Tibial artery (tissue), 4 donors: ENCODE measurements around the gene CATSPERE.
"Not testable (repeated sequence)": the region's sequence is repeated elsewhere in the genome, so short reads cannot be mapped to it uniquely, and the experiment has no call there.

Experiments
- DNase-seq, 2 donors: peaks; one replicate each; pipeline ENCODE4 v3.0.0-alpha.2; 2019
- H3K27ac ChIP-seq, 2 donors: fragments of 200-600 bp; sonication (generic) in 1 of 2; 1 replicate in 1 of 2; 2 replicates in 1 of 2; pipeline ENCODE4 v1.5.1; 2018 to 2019; ENCODE audit warnings: mild to moderate bottlenecking in 1 of 2
- H3K27me3 ChIP-seq, 2 donors: fragments of 200-600 bp; sonication (generic) in 1 of 2; one replicate each; pipeline versions ENCODE4 v1.5.1 to v1.6.0; 2016 to 2019
- H3K36me3 ChIP-seq, 3 donors: fragments of 200-600 bp; sonication (generic) in 2 of 3; one replicate each; pipeline ENCODE4 v1.5.1; 2016 to 2019; ENCODE audit warnings: mild to moderate bottlenecking in 2 of 3
- H3K4me1 ChIP-seq, 4 donors: fragments of 200-600 bp; sonication (generic) in 2 of 4; 1 replicate in 3 of 4; 2 replicates in 1 of 4; pipeline ENCODE4 v1.5.1; 2016 to 2019
- H3K4me3 ChIP-seq, 2 donors: fragments of 200-600 bp; sonication (generic) in 1 of 2; 1 replicate in 1 of 2; 2 replicates in 1 of 2; pipeline ENCODE4 v1.5.1; 2018 to 2019; ENCODE audit warnings: mild to moderate bottlenecking in 2 of 2
- H3K9me3 ChIP-seq, 3 donors: fragments of 200-600 bp; sonication (generic) in 1 of 3; one replicate each; pipeline ENCODE4 v1.5.1; 2016 to 2019
- CTCF ChIP-seq, 2 experiments: fragments of 200-600 bp in 1 of 2; fragments of 450-650 bp in 1 of 2; IDR thresholded peaks; one replicate each; pipeline ENCODE4 v1.5.1; 2017 to 2019; ENCODE audit warnings: antibody characterized with exemption in 2 of 2, mild to moderate bottlenecking in 1 of 2, moderate library complexity in 1 of 2
- intact Hi-C: fragments of 100-400 bp; cut with DNase I; formaldehyde crosslinking; loops from one replicate; pipeline ENCODE4 v1.15.0; 2023; ENCODE audit warnings: low total_unique reads

CATSPERE gene

GRCh38 chr1:244456586-244456985, 4.5 kb upstream of the CATSPERE start:
- intact Hi-C loops, result no loop called here

GRCh38 chr1:244458781-244459180, 2.3 kb upstream of the CATSPERE start:
- Histone ChIP-seq H3K9me3 (no peaks in the 10 kb centered on the region), H3K27ac (no peak overlapping the region), H3K36me3 (no peaks in the 10 kb centered on the region), H3K27me3 (no peaks in the 10 kb centered on the region), H3K4me3 (no peak overlapping the region), H3K4me1 (peaks cover 0 to 14% (median 4%) of the 10 kb centered on the region in 4 donors)
- no peak for TF ChIP-seq CTCF (IDR thresholded peaks at IDR 0.05)
- DNase-seq, result no peak
- intact Hi-C loops, result no loop called here

More at GRCh38 chr1:244456586-244456985, 4.5 kb upstream of the CATSPERE start:
- no peaks in the 10 kb centered on the region for H3K9me3 ChIP-seq
- TF ChIP-seq CTCF (IDR thresholded peaks at IDR 0.05), result no peak
- H3K4me3 ChIP-seq, result no peak overlapping the region
- no peaks in the 10 kb centered on the region for H3K36me3 ChIP-seq
- H3K27me3 ChIP-seq, result no peaks in the 10 kb centered on the region
- H3K27ac ChIP-seq, result no peak overlapping the region
- peaks cover 0 to 13% (median 4%) of the 10 kb centered on the region in 4 donors for H3K4me1 ChIP-seq
- no peak for DNase-seq

GRCh38 chr1:244460197-244460596, 876 bp upstream of the CATSPERE start:
- no peaks in the 10 kb centered on the region for H3K27me3 ChIP-seq
- H3K27ac ChIP-seq, result peak overlapping the region; percentile 91 to 94
- peak overlapping the region in 1 of 2 donors; percentile 79 for H3K4me3 ChIP-seq
- no peaks in the 10 kb centered on the region for H3K9me3 ChIP-seq
- no peak for TF ChIP-seq CTCF (IDR thresholded peaks at IDR 0.05)
- peaks cover 0 to 14% (median 4%) of the 10 kb centered on the region in 4 donors for H3K4me1 ChIP-seq
- H3K36me3 ChIP-seq, result no peaks in the 10 kb centered on the region
- no peak for DNase-seq
- intact Hi-C loops, result no loop called here

- TF ChIP-seq CTCF (IDR thresholded peaks at IDR 0.05), result no peak
- Histone ChIP-seq H3K27me3 (no peaks in the 10 kb centered on the region), H3K36me3 (no peaks in the 10 kb centered on the region), H3K4me1 (peaks cover 0 to 3% (median 0%) of the 10 kb centered on the region in 4 donors), H3K27ac (no peak overlapping the region), H3K9me3 (no peaks in the 10 kb centered on the region), H3K4me3 (no peak overlapping the region)
- no peak for DNase-seq
- intact Hi-C loops, result no loop called here
Measured at GRCh38 chr1:244466724-244467123, 5.7 kb downstream of the CATSPERE start.

GRCh38 chr1:244473059-244473605, 12.1 kb downstream of the CATSPERE start:
- no peak overlapping the region for H3K27ac ChIP-seq
- no peaks in the 10 kb centered on the region for H3K27me3 ChIP-seq
- H3K4me1 ChIP-seq, result no peaks in the 10 kb centered on the region
- no peak overlapping the region for H3K4me3 ChIP-seq
- TF ChIP-seq CTCF (IDR thresholded peaks at IDR 0.05), result no peak
- no peaks in the 10 kb centered on the region for H3K36me3 ChIP-seq
- no peak for DNase-seq
- intact Hi-C loops, result no loop called here
- H3K9me3 ChIP-seq, result no peaks in the 10 kb centered on the region

- H3K4me3 ChIP-seq, H3K4me1 ChIP-seq, H3K27ac ChIP-seq, H3K9me3 ChIP-seq, H3K36me3 ChIP-seq, H3K27me3 ChIP-seq, DNase-seq, intact Hi-C loops: not testable (repeated sequence)
Measured at GRCh38 chr1:244484971-244485370, 23.9 kb downstream of the CATSPERE start.
